MM.1S (cell line): Measurements from ENCODE around the gene MRPS10.

ENCODE experiments used
- EZH2 ChIP-seq: fragments of 300-600 bp; sonication (generic); optimal IDR thresholded peaks from 2 replicates; pipeline ENCODE3; 2017; ENCODE audit warnings: low read depth, mild to moderate bottlenecking, antibody characterized with exemption, low read length, mixed read lengths
- TF ChIP-seq, protein P1 (sequence below): fragments of 300-600 bp; sonication (generic); IDR thresholded peaks from 2 replicates; pipeline ENCODE4 v1.5.1; 2016; ENCODE audit warnings: antibody characterized with exemption, low read length, mixed read lengths

DNA sequence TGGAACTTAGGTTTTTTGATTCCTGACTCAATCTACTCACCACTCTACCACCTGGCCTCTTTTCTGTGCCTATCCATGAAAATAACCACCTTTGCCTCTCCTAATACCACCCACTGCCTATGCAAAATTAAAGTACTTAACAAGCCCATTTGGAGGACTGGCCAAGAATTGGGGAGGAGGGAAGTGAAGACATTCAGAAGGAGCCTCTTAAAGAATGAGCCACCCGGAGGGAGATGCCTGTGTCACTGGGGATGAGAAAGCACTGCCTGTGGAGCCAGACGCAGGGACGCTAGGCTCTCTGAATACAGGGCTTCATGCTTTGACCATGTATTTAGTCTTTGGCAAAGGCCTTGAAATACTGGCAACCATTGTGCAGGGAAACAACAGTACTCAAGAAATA is 40.0 kb upstream of the MRPS10 start:
- TF ChIP-seq, protein P1, sequence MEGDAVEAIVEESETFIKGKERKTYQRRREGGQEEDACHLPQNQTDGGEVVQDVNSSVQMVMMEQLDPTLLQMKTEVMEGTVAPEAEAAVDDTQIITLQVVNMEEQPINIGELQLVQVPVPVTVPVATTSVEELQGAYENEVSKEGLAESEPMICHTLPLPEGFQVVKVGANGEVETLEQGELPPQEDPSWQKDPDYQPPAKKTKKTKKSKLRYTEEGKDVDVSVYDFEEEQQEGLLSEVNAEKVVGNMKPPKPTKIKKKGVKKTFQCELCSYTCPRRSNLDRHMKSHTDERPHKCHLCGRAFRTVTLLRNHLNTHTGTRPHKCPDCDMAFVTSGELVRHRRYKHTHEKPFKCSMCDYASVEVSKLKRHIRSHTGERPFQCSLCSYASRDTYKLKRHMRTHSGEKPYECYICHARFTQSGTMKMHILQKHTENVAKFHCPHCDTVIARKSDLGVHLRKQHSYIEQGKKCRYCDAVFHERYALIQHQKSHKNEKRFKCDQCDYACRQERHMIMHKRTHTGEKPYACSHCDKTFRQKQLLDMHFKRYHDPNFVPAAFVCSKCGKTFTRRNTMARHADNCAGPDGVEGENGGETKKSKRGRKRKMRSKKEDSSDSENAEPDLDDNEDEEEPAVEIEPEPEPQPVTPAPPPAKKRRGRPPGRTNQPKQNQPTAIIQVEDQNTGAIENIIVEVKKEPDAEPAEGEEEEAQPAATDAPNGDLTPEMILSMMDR, result no peak
- TF ChIP-seq EZH2, result no peak
